K562 (cell line): ENCODE results near the gene ERFL. TPM values are rescaled to one million over a fixed set of nuclear protein-coding genes. Genes with fewer than 3 reads are reported as not detected.

ENCODE experiments used
- ATAC-seq: fragments of 200-7000 bp; cut with Tn5 transposase; 3 replicates; pipeline ENCODE4 v1.9.1; 2020; ENCODE audit warnings: moderate library complexity
- Bru-seq: library from RNA; stranded (reverse); fragments of 400-500 nt; gene quantifications from one replicate; lab custom pipeline; 2021; lab: Mats Ljungman, UMichigan
- BruChase-seq, 2 experiments: library from RNA; stranded (reverse); fragments of 400-500 nt; gene quantifications; one replicate each; lab custom pipeline; 2021; lab: Mats Ljungman, UMichigan
- BruUV-seq: library from RNA; stranded (reverse); fragments of 400-500 nt; replicated peaks from 2 replicates; lab custom pipeline; 2021; lab: Mats Ljungman, UMichigan
- CTCF ChIA-PET: fragments of 300-600 bp; formaldehyde crosslinking; extraction: SDS; loops from one replicate; lab custom pipeline; 2021; ENCODE audit warnings: low intra/inter-chr PET ratio; lab: Yijun Ruan, JAX
- POLR2A ChIA-PET: fragments of 300-600, 350-650 bp; sonication (Branson Sonifier 250); formaldehyde crosslinking; extraction: SDS; loops from one replicate; lab custom pipeline; 2021; ENCODE audit warnings: antibody characterized with exemption, inconsistent platforms; lab: Yijun Ruan, JAX
- DNase-seq, 4 experiments: peaks; one replicate each; pipeline versions ENCODE4 v3.0.0 to v3.0.0-alpha.2; 2011 to 2018; ENCODE audit warnings: low spot score in 3 of 4, mixed read lengths in 3 of 4; ENCODE audit errors: extremely low read depth in 1 of 4
- FAIRE-seq: peaks from 2 replicates; lab custom pipeline; 2011; peaks lifted over from hg19 to GRCh38; lab: Jason Lieb, UNC
- H2AFZ ChIP-seq: 2 replicates; pipeline ENCODE4 v1.6.0; 2011; ENCODE audit warnings: low read depth, low read length, control low read depth, inconsistent platforms
- H3K27ac ChIP-seq: fragments of 200-600 bp; 3 replicates; pipeline ENCODE4 v1.8.0; 2011; ENCODE audit warnings: low read depth, mild to moderate bottlenecking, control low read depth, inconsistent platforms, low read length, moderate library complexity, mixed read lengths; ENCODE audit errors: extremely low read depth
- H3K27me3 ChIP-seq, 2 experiments: fragments of 300-600 bp in 1 of 2; 2 replicates in 1 of 2; 3 replicates in 1 of 2; pipeline versions ENCODE4 v1.6.0 to v1.8.0; 2011; ENCODE audit warnings: inconsistent platforms in 2 of 2, low read length in 2 of 2, mild to moderate bottlenecking in 1 of 2, mixed read lengths in 1 of 2, moderate library complexity in 1 of 2; ENCODE audit not compliant: control insufficient read depth in 2 of 2, insufficient read depth in 2 of 2
- H3K36me3 ChIP-seq: fragments of 300-600 bp; 3 replicates; pipeline ENCODE4 v1.8.0; 2011; ENCODE audit warnings: mild to moderate bottlenecking, low read length, inconsistent platforms; ENCODE audit not compliant: control insufficient read depth, insufficient read depth
- H3K4me1 ChIP-seq, 2 experiments: fragments of 200-600 bp in 1 of 2; replicated peaks in 1 of 2; 2 replicates in 1 of 2; 3 replicates in 1 of 2; pipeline versions ENCODE4 v1.5.1 to v1.8.0; 2011; ENCODE audit warnings: inconsistent platforms in 2 of 2, low read length in 2 of 2, mild to moderate bottlenecking in 1 of 2, mixed read lengths in 1 of 2, moderate library complexity in 1 of 2; ENCODE audit not compliant: control insufficient read depth in 2 of 2, insufficient read depth in 2 of 2
- H3K4me2 ChIP-seq: 2 replicates; pipeline ENCODE4 v1.6.1; 2011; ENCODE audit warnings: low read length, control low read depth, inconsistent platforms, mixed read lengths; ENCODE audit not compliant: insufficient read depth
- H3K4me3 ChIP-seq: fragments of 200-600 bp; sonication (generic), shearing (Covaris generic); 2 replicates; pipeline ENCODE4 v1.5.1; 2016; ENCODE audit warnings: control low read depth, inconsistent platforms
- H3K79me2 ChIP-seq: fragments of 200-600 bp; 3 replicates; pipeline ENCODE4 v1.8.0; 2011; ENCODE audit warnings: low read length, inconsistent platforms; ENCODE audit not compliant: control insufficient read depth, insufficient read depth
- H3K9ac ChIP-seq, 2 experiments: 2 replicates each; pipeline versions ENCODE4 v1.6.0 to v1.6.1; 2011; ENCODE audit warnings: low read depth in 2 of 2, low read length in 2 of 2, control low read depth in 1 of 2, inconsistent platforms in 1 of 2, mild to moderate bottlenecking in 1 of 2, mixed read lengths in 1 of 2; ENCODE audit not compliant: insufficient read depth in 1 of 2
- H3K9me1 ChIP-seq: one replicate; pipeline ENCODE4 v1.6.0; 2011; ENCODE audit warnings: inconsistent platforms, mild to moderate bottlenecking, low read length, moderate library complexity; ENCODE audit not compliant: control insufficient read depth, insufficient read depth
- H3K9me3 ChIP-seq: replicated peaks from 2 replicates; pipeline ENCODE4 v1.5.1; 2011; ENCODE audit warnings: low read depth, low read length, inconsistent platforms; ENCODE audit not compliant: control insufficient read depth, insufficient read depth
- H4K20me1 ChIP-seq: replicated peaks from 2 replicates; pipeline ENCODE4 v1.6.1; 2011; ENCODE audit warnings: low read length, inconsistent platforms, mixed read lengths; ENCODE audit not compliant: control insufficient read depth, insufficient read depth
- CHD4 ChIP-seq: fragments of 200-600 bp; sonication (generic); IDR thresholded peaks from 3 replicates; pipeline ENCODE4 v1.6.1; 2012; ENCODE audit warnings: low read depth, mild to moderate bottlenecking, mixed read lengths, low read length, inconsistent platforms; ENCODE audit not compliant: insufficient read depth, insufficient replicate concordance, poor library complexity, severe bottlenecking
- CREB1 ChIP-seq, 2 experiments: sonication (generic) in 1 of 2; formaldehyde crosslinking in 1 of 2; IDR thresholded peaks; 2 replicates each; pipeline versions ENCODE4 v1.6.1 to v1.8.0; 2012 to 2022; ENCODE audit warnings: inconsistent platforms in 1 of 2, mild to moderate bottlenecking in 1 of 2, missing genetic modification reagents in 1 of 2, moderate library complexity in 1 of 2
- CXXC5 ChIP-seq: fragments of 250-450 bp; sonication (Bioruptor Pico); IDR thresholded peaks from 2 replicates; pipeline ENCODE4 v1.8.0; 2022; ENCODE audit warnings: inconsistent platforms, mild to moderate bottlenecking, moderate library complexity
- EGR1 ChIP-seq: fragments of 450-650 bp; conservative IDR thresholded peaks from 2 replicates; pipeline ENCODE4 v1.6.1; 2017; ENCODE audit warnings: mild to moderate bottlenecking
- HNRNPK ChIP-seq: fragments of 200-400 bp; formaldehyde crosslinking; IDR thresholded peaks from one replicate; pipeline ENCODE4 v1.6.1; 2018; ENCODE audit warnings: mild to moderate bottlenecking, low read depth, low read length; ENCODE audit not compliant: poor library complexity, severe bottlenecking
- KDM4B ChIP-seq, 2 experiments: fragments of 450-650 bp in 1 of 2; sonication (generic) in 1 of 2; IDR thresholded peaks; 2 replicates each; pipeline ENCODE4 v1.6.1; 2016 to 2017; ENCODE audit warnings: borderline replicate concordance in 2 of 2, antibody characterized with exemption in 1 of 2, low read depth in 1 of 2, mild to moderate bottlenecking in 1 of 2
- KHSRP ChIP-seq: fragments of 450-650 bp; IDR thresholded peaks from 2 replicates; pipeline ENCODE4 v1.6.1; 2017
- MTA3 ChIP-seq: fragments of 450-650 bp; formaldehyde crosslinking; IDR thresholded peaks from 2 replicates; pipeline ENCODE4 v1.6.1; 2017; ENCODE audit warnings: mild to moderate bottlenecking, borderline replicate concordance
- NRF1 ChIP-seq, 2 experiments: fragments of 450-650 bp; IDR thresholded peaks in 1 of 2; conservative IDR thresholded peaks in 1 of 2; 2 replicates each; pipeline ENCODE4 v1.6.1; 2014; ENCODE audit warnings: mild to moderate bottlenecking in 2 of 2
- RBM25 ChIP-seq: fragments of 200-400 bp; formaldehyde crosslinking; IDR thresholded peaks from 2 replicates; pipeline ENCODE4 v1.6.1; 2018; ENCODE audit warnings: low read length, low read depth, moderate library complexity; ENCODE audit not compliant: severe bottlenecking
- TBP ChIP-seq: optimal IDR thresholded peaks from 2 replicates; pipeline ENCODE3; 2011; ENCODE audit warnings: low read depth, low read length, improper control_type of control experiment
- XRCC4 ChIP-seq: IDR thresholded peaks from one replicate; pipeline ENCODE4 v1.6.1; 2011; ENCODE audit not compliant: insufficient read depth, insufficient read length; ENCODE audit errors: extremely low read depth
- ZNF232 ChIP-seq: sonication (generic); formaldehyde crosslinking; IDR thresholded peaks from 2 replicates; pipeline ENCODE4 v1.8.0; 2022; ENCODE audit warnings: mild to moderate bottlenecking, missing genetic modification reagents
- ZNF263 ChIP-seq: sonication (generic); formaldehyde crosslinking; IDR thresholded peaks from 2 replicates; pipeline ENCODE4 v1.8.0; 2022; ENCODE audit warnings: mild to moderate bottlenecking, missing genetic modification reagents, borderline replicate concordance
- WGBS: fragments of 100-300 bp; shearing (Covaris generic); methylation state at CpG from one replicate; pipeline ENCODE4 v1.1.6; 2016; ENCODE audit warnings: low coverage, mixed read lengths; ENCODE audit not compliant: insufficient coverage; ENCODE audit errors: missing lambda C conversion rate; 5-methylcytosine and 5-hydroxymethylcytosine counted together
- in situ Hi-C: fragments of 300-500 bp; cut with MboI; formaldehyde crosslinking; loops from 4 replicates; pipeline ENCODE4 v1.15.0; 2018; ENCODE audit warnings: inconsistent platforms, mixed read lengths
- intact Hi-C: fragments of 100-400 bp; cut with micrococcal nuclease; formaldehyde crosslinking; loops from 2 replicates; pipeline ENCODE4 v1.14.2; 2022
- long read RNA-seq, 3 experiments: library from polyadenylated mRNA in 2 of 3; library from RNA in 1 of 3; unstranded in 2 of 3; stranded (forward) in 1 of 3; transcript quantifications; one replicate each; pipeline ENCODE4 v2.0.0, GENCODE V29; 2019 to 2022
- polyA minus RNA-seq, 3 experiments: library from RNA; depleted of rRNA, polyadenylated mRNA; stranded (reverse); fragments of >200 nt; gene quantifications; 2 replicates each; pipeline ENCODE4 v1.2.3, GENCODE V29; 2011
- polyA plus RNA-seq, 8 experiments: library from polyadenylated mRNA; depleted of rRNA in 4 of 8; stranded (reverse) in 5 of 8; unstranded in 3 of 8; fragments of >200 nt; fragmentation: Nextera tagmentation in 2 of 8; fragmentation: Illumina TruSeq in 1 of 8; extraction: Ambion mirVana in 2 of 8; extraction: Trizol in 1 of 8; gene quantifications; 2 replicates each; pipeline versions ENCODE4 v1.2.1 to v1.2.3, GENCODE V29; 2011 to 2014; ENCODE audit warnings: inconsistent platforms in 1 of 8, missing spikeins in 1 of 8
- total RNA-seq, 7 experiments: library from RNA; depleted of rRNA in 6 of 7; stranded (reverse); fragments of >200 nt in 6 of 7; fragmentation: Illumina TruSeq in 2 of 7; extraction: Trizol in 2 of 7; gene quantifications; 2 replicates each; pipeline versions ENCODE4 v1.2.1 to v1.2.3, GENCODE V29; 2011 to 2021; ENCODE audit warnings: low replicate concordance in 1 of 7
- TF ChIP-seq, protein P1 (sequence below): fragments of 200-800 bp; sonication (Bioruptor generic); IDR thresholded peaks from 2 replicates; pipeline ENCODE4 v1.6.1; 2017; ENCODE audit warnings: missing genetic modification characterization, missing compliant biosample characterization
- TF ChIP-seq, protein P2 (sequence below): fragments of 250-450 bp; sonication (Bioruptor Pico); IDR thresholded peaks from 2 replicates; pipeline ENCODE4 v1.5.0; 2021

The ERFL gene
- total RNA-seq (2011; cell fraction: chromatin; rRNA removed; ENCODE audit: low replicate concordance) = 0.63 and 1.7 TPM in 2 replicates
- total RNA-seq (2011; cell fraction: nucleolus; rRNA removed) = 0.79 and 1.3 TPM in 2 replicates
- total RNA-seq (2011; cell fraction: nucleoplasm; rRNA removed) = 0.73 and 1.1 TPM in 2 replicates
- total RNA-seq (2014; rRNA removed) (0.16 and 0.32 TPM in 2 replicates), total RNA-seq (2014; rRNA removed; fragmentation: Illumina TruSeq; extraction: Trizol) (0.10 TPM in 1 of 2 replicates, not detected in the other), total RNA-seq (2015; rRNA removed; fragmentation: Illumina TruSeq; extraction: Trizol) (0.11 TPM in 1 of 2 replicates, not detected in the other), total RNA-seq (2021) (0.67 and 0.75 TPM in 2 replicates), polyA plus RNA-seq (2011; rRNA removed) (0.07 and 0.32 TPM in 2 replicates), polyA plus RNA-seq (2014; fragmentation: Illumina TruSeq; extraction: Trizol) (0.31 and 0.50 TPM in 2 replicates), polyA plus RNA-seq (2014; fragmentation: Nextera tagmentation; extraction: Ambion mirVana) (not detected), polyA plus RNA-seq (2014; rRNA removed) (0.31 and 0.33 TPM in 2 replicates), polyA minus RNA-seq (2011; rRNA and poly(A)+ RNA removed) (not detected in 2 replicates), Bru-seq, nascent RNA (percentile 35 among the genes with signal in this experiment), BruChase-seq, experiment 1, labeled RNA remaining after a 2-hour chase (percentile 27 among the genes with signal in this experiment), BruChase-seq, experiment 2, labeled RNA remaining after a 6-hour chase (percentile 29 among the genes with signal in this experiment)
- 0.22 and 0.25 TPM in 2 replicates for polyA plus RNA-seq (2011; cell fraction: cytosol; rRNA removed)
- 2.9 and 3.3 TPM in 2 replicates for polyA plus RNA-seq (2011; cell fraction: nucleus; rRNA removed)
- polyA plus RNA-seq (2012) = 0.76 and 0.94 TPM in 2 replicates
- not detected in 2 replicates for polyA minus RNA-seq (2011; cell fraction: cytosol; rRNA and poly(A)+ RNA removed)
- 0.40 and 0.67 TPM in 2 replicates for polyA minus RNA-seq (2011; cell fraction: nucleus; rRNA and poly(A)+ RNA removed)
- long read RNA-seq, experiment 1 = 0 reads
- long read RNA-seq, experiment 2 = 0 reads
- long read RNA-seq, experiment 3 = 0 reads

DNA sequence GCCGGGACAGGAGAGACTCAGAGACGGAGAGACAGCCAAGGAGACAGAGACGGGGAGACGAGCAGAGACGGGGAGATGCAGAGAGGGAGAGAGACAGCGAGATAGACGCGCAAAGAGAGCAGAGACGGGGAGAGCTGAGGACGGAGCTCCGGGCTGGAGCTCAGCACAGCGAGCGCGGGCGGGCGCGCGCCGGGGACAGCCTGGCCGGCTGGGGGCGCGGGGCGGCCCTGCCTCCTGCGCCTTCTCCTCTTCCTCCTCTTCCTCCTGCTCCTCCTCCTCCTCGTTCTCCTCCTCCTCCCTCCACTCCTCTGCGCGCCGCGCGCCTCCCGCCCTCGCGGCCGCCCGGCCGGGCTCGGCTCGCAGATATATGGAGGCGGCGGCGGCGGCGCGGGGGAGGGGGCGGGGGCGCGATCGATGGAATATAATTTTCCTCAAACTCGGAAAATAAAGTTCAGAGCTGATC lies at the start of gene ERFL:
TSS of gene ERFL (minus strand) at position 229 of the 463 bp plus-strand sequence. CDS start 15,530 bp downstream, outside the sequence.
- H3K4me1 ChIP-seq = peaks cover 30 to 55% of the 10 kb centered on the region in 2 experiments
- TF ChIP-seq, protein P1, sequence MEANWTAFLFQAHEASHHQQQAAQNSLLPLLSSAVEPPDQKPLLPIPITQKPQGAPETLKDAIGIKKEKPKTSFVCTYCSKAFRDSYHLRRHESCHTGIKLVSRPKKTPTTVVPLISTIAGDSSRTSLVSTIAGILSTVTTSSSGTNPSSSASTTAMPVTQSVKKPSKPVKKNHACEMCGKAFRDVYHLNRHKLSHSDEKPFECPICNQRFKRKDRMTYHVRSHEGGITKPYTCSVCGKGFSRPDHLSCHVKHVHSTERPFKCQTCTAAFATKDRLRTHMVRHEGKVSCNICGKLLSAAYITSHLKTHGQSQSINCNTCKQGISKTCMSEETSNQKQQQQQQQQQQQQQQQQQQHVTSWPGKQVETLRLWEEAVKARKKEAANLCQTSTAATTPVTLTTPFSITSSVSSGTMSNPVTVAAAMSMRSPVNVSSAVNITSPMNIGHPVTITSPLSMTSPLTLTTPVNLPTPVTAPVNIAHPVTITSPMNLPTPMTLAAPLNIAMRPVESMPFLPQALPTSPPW (CRISPR knock-in tag) = peak; percentile 80
- TF ChIP-seq MTA3 = peak; percentile 35
- TF ChIP-seq EGR1 = peak; percentile 65; the same call in 1 of the 2 replicates
- peak in 1 of 2 experiments; percentile 31; a peak in 1 of 4 replicates for TF ChIP-seq NRF1 (conservative IDR thresholded peaks at IDR 0.05 in 1 of 2, IDR thresholded peaks at IDR 0.05 in 1 of 2)
- peak; percentile 22 for TF ChIP-seq TBP
- TF ChIP-seq CHD4 = peak; percentile 57
- 0 out of 2 replicates have a peak, but pooled peaks have one; percentile 5 for TF ChIP-seq CREB1 (IDR thresholded peaks at IDR 0.05)
- TF ChIP-seq CREB1 (CRISPR knock-in tag; IDR thresholded peaks at IDR 0.05) = no peak
- TF ChIP-seq, protein P2, sequence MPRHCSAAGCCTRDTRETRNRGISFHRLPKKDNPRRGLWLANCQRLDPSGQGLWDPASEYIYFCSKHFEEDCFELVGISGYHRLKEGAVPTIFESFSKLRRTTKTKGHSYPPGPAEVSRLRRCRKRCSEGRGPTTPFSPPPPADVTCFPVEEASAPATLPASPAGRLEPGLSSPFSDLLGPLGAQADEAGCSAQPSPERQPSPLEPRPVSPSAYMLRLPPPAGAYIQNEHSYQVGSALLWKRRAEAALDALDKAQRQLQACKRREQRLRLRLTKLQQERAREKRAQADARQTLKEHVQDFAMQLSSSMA = 0 out of 2 replicates have a peak, but pooled peaks have one; percentile 24
- TF ChIP-seq ZNF232 (CRISPR knock-in tag) = no peak
- TF ChIP-seq RBM25 = peak; percentile 41
- TF ChIP-seq XRCC4 = no peak
- TF ChIP-seq CXXC5 (CRISPR knock-in tag) = peak; percentile 48
- TF ChIP-seq HNRNPK = peak; percentile 41
- peak; percentile 98 for TF ChIP-seq ZNF263
- no peak for TF ChIP-seq KDM4B (IDR thresholded peaks at IDR 0.05; ENCODE audit: borderline replicate concordance in 2 of 2, low read depth in 1 of 2)
- no peak for TF ChIP-seq KHSRP

More for the DNA sequence above, at the start of gene ERFL:
- in situ Hi-C loops (no loop called here), intact Hi-C loops (no loop called here)
- Histone ChIP-seq H4K20me1 (no peaks in the 10 kb centered on the region), H3K36me3 (no peaks in the 10 kb centered on the region), H3K9me3 (no peaks in the 10 kb centered on the region), H3K27ac (peak within 1 kb of the TSS; percentile 92), H3K27me3 (no peaks in the 10 kb centered on the region; a peak in 1 of 5 replicates), H3K9ac (peak within 1 kb of the TSS; percentile 89 to 94), H2AFZ (peak within 1 kb of the TSS; percentile 92), H3K9me1 (no peaks in the 10 kb centered on the region), H3K4me2 (peak within 1 kb of the TSS; percentile 98), H3K4me3 (peak within 1 kb of the TSS; percentile 59), H3K79me2 (peaks cover 8% of the 10 kb centered on the region; the same call in 2 of the 3 replicates)
- FAIRE-seq (peak; percentile 35), ATAC-seq (peak; percentile 70), DNase-seq (peak; percentile 69 to 82 (median 76))
- POLR2A ChIA-PET = interaction anchor here (0.7 to 1.0 kb wide), 2 partner anchors 9 to 24 kb away, joined by 3 read pairs; no protein-coding TSS in a partner anchor
- CTCF ChIA-PET = interaction anchor here (0.6 kb wide), 1 partner anchor 12 kb away, joined by 4 read pairs; no protein-coding TSS in a partner anchor
- no TSS peak for BruUV-seq
- 4% methylated on average over 4 of the region's 49 CpGs for WGBS
